H9 (cell line): ENCODE results near the gene CD58. TPM values are rescaled to one million over a fixed set of nuclear protein-coding genes. Genes with fewer than 3 reads are reported as not detected.

Experiments used
- DNase-seq: peaks from one replicate; pipeline ENCODE4 v3.0.0-alpha.2; 2017
- H2AFZ ChIP-seq: one replicate; pipeline ENCODE4 v1.6.1; 2013; ENCODE audit warnings: mild to moderate bottlenecking, low read length, control low read depth, moderate library complexity
- H2AK5ac ChIP-seq: 2 replicates; pipeline ENCODE4 v1.6.1; 2013; ENCODE audit warnings: low read length, control low read depth, mixed read lengths; ENCODE audit not compliant: insufficient read length
- H2BK120ac ChIP-seq: one replicate; pipeline ENCODE4 v1.6.1; 2013; ENCODE audit warnings: low read depth, mild to moderate bottlenecking, low read length, control low read depth, inconsistent platforms; ENCODE audit not compliant: poor library complexity, severe bottlenecking
- H2BK12ac ChIP-seq: 2 replicates; pipeline ENCODE4 v1.6.1; 2013; ENCODE audit warnings: low read length, control low read depth, mixed read lengths, low read depth; ENCODE audit not compliant: insufficient read length
- H2BK15ac ChIP-seq: 2 replicates; pipeline ENCODE4 v1.6.1; 2013; ENCODE audit warnings: low read depth, low read length, control low read depth
- H2BK20ac ChIP-seq: one replicate; pipeline ENCODE4 v1.6.1; 2013; ENCODE audit warnings: low read depth, mild to moderate bottlenecking, low read length, control low read depth, inconsistent platforms; ENCODE audit not compliant: poor library complexity, severe bottlenecking
- H2BK5ac ChIP-seq: 2 replicates; pipeline ENCODE4 v1.6.1; 2013; ENCODE audit warnings: low read length, control low read depth, mixed read lengths; ENCODE audit not compliant: insufficient read length
- H3K14ac ChIP-seq: 2 replicates; pipeline ENCODE4 v1.6.1; 2013; ENCODE audit warnings: low read length, control low read depth; ENCODE audit not compliant: insufficient read depth
- H3K18ac ChIP-seq: 2 replicates; pipeline ENCODE4 v1.6.1; 2013; ENCODE audit warnings: low read depth, mild to moderate bottlenecking, mixed read lengths, low read length, control low read depth; ENCODE audit not compliant: insufficient read length
- H3K23ac ChIP-seq: 2 replicates; pipeline ENCODE4 v1.6.1; 2013; ENCODE audit warnings: low read length, control low read depth, mixed read lengths, low read depth; ENCODE audit not compliant: insufficient read length
- H3K23me2 ChIP-seq: 2 replicates; pipeline ENCODE4 v1.6.1; 2013; ENCODE audit warnings: low read depth, mild to moderate bottlenecking, mixed read lengths, low read length, control low read depth; ENCODE audit not compliant: insufficient read length, poor library complexity, severe bottlenecking
- H3K27ac ChIP-seq: 2 replicates; pipeline ENCODE4 v1.5.1; 2013; ENCODE audit warnings: low read length, control low read depth, mixed read lengths, low read depth; ENCODE audit not compliant: insufficient read length
- H3K27me3 ChIP-seq: 2 replicates; pipeline ENCODE4 v1.6.1; 2013; ENCODE audit warnings: low read length, control low read depth, inconsistent platforms; ENCODE audit not compliant: insufficient read depth
- H3K4ac ChIP-seq: 2 replicates; pipeline ENCODE4 v1.6.1; 2013; ENCODE audit warnings: low read depth, mild to moderate bottlenecking, control low read depth, inconsistent platforms, low read length, moderate library complexity
- H3K4me1 ChIP-seq: 2 replicates; pipeline ENCODE4 v1.6.1; 2013; ENCODE audit warnings: low read length, control low read depth, inconsistent platforms; ENCODE audit not compliant: insufficient read depth
- H3K4me2 ChIP-seq: 2 replicates; pipeline ENCODE4 v1.6.1; 2013; ENCODE audit warnings: low read length, control low read depth, mixed read lengths; ENCODE audit not compliant: insufficient read length, insufficient read depth
- H3K56ac ChIP-seq: 2 replicates; pipeline ENCODE4 v1.6.1; 2013; ENCODE audit warnings: low read depth, mild to moderate bottlenecking, mixed read lengths, low read length, control low read depth; ENCODE audit not compliant: insufficient read length
- H3K79me1 ChIP-seq: 2 replicates; pipeline ENCODE4 v1.6.1; 2013; ENCODE audit warnings: low read depth, mild to moderate bottlenecking, moderate library complexity, low read length, control low read depth, inconsistent platforms; ENCODE audit not compliant: insufficient read depth, poor library complexity, severe bottlenecking
- H3K79me2 ChIP-seq: 2 replicates; pipeline ENCODE4 v1.6.1; 2013; ENCODE audit warnings: low read length, control low read depth, inconsistent platforms; ENCODE audit not compliant: insufficient read depth
- H3K9ac ChIP-seq: 2 replicates; pipeline ENCODE4 v1.6.1; 2013; ENCODE audit warnings: low read length, control low read depth, mixed read lengths; ENCODE audit not compliant: insufficient read length; ENCODE audit errors: extremely low read depth
- H3K9me3 ChIP-seq: one replicate; pipeline ENCODE4 v1.6.1; 2013; ENCODE audit warnings: low read depth, low read length, inconsistent platforms; ENCODE audit not compliant: control insufficient read depth
- H3T11ph ChIP-seq: one replicate; pipeline ENCODE4 v1.6.1; 2013; ENCODE audit warnings: mild to moderate bottlenecking, low read length, control low read depth, inconsistent platforms
- H4K20me1 ChIP-seq: one replicate; pipeline ENCODE4 v1.6.1; 2013; ENCODE audit not compliant: control insufficient read depth, insufficient read length, insufficient read depth
- H4K5ac ChIP-seq: 2 replicates; pipeline ENCODE4 v1.6.1; 2013; ENCODE audit warnings: low read depth, mild to moderate bottlenecking, mixed read lengths, low read length, control low read depth; ENCODE audit not compliant: insufficient read length
- H4K8ac ChIP-seq: replicated peaks from 2 replicates; pipeline ENCODE4 v1.6.1; 2013; ENCODE audit warnings: low read length, control low read depth, mixed read lengths, low read depth; ENCODE audit not compliant: insufficient read length
- H4K91ac ChIP-seq: 2 replicates; pipeline ENCODE4 v1.6.1; 2013; ENCODE audit warnings: low read depth, mild to moderate bottlenecking, moderate library complexity, mixed read lengths, low read length, control low read depth; ENCODE audit not compliant: insufficient read length
- H3K27ac Mint-ChIP-seq, 3 experiments: 2 replicates in 2 of 3; 3 replicates in 1 of 3; pipeline ENCODE4 v1.8.0; 2020 to 2021; ENCODE audit warnings: mixed read lengths in 3 of 3, mild to moderate bottlenecking in 1 of 3, moderate library complexity in 1 of 3
- H3K27me3 Mint-ChIP-seq: 2 replicates; pipeline ENCODE4 v1.8.0; 2021; ENCODE audit warnings: low read depth, mild to moderate bottlenecking, moderate library complexity, mixed read lengths
- H3K36me3 Mint-ChIP-seq, 3 experiments: 2 replicates in 2 of 3; 3 replicates in 1 of 3; pipeline ENCODE4 v1.8.0; 2020 to 2021; ENCODE audit warnings: low read depth in 3 of 3, mixed read lengths in 3 of 3; ENCODE audit not compliant: insufficient read depth in 1 of 3
- H3K4me1 Mint-ChIP-seq, 2 experiments: 2 replicates each; pipeline ENCODE4 v1.8.0; 2020; ENCODE audit warnings: mixed read lengths in 2 of 2
- H3K4me3 Mint-ChIP-seq, 2 experiments: 2 replicates in 1 of 2; 3 replicates in 1 of 2; pipeline ENCODE4 v1.8.0; 2020 to 2021; ENCODE audit warnings: mild to moderate bottlenecking in 2 of 2, mixed read lengths in 2 of 2, moderate library complexity in 1 of 2
- H3K9me3 Mint-ChIP-seq, 2 experiments: 2 replicates in 1 of 2; 3 replicates in 1 of 2; pipeline ENCODE4 v1.8.0; 2020; ENCODE audit warnings: mild to moderate bottlenecking in 2 of 2, mixed read lengths in 2 of 2, moderate library complexity in 1 of 2
- CTCF ChIP-seq: fragments of 200-600 bp; sonication (generic); conservative IDR thresholded peaks from 3 replicates; pipeline ENCODE4 v1.8.0; 2021; ENCODE audit warnings: antibody characterized with exemption, mild to moderate bottlenecking
- WGBS: extraction: QIAGEN DNeasy Blood & Tissue Kit; methylation state at CpG from one replicate; pipeline ENCODE4 v1.1.7; 2013; ENCODE audit warnings: missing lambda C conversion rate, low lambda C conversion rate, mixed read lengths; ENCODE audit not compliant: insufficient read length; ENCODE audit errors: extremely low coverage; 5-methylcytosine and 5-hydroxymethylcytosine counted together
- total RNA-seq: library from RNA; stranded (reverse); gene quantifications from 2 replicates; pipeline ENCODE4 v1.2.1, GENCODE V29; 2021

The CD58 gene
- total RNA-seq, 1 experiment from 2014 or later: 4.3 TPM

- H3K27me3 Mint-ChIP-seq: no peaks in the 10 kb centered on the region
- no peaks in the 10 kb centered on the region for H3K4me1 Mint-ChIP-seq
- Histone ChIP-seq H3K23ac (no peak overlapping the region), H2BK120ac (no peak overlapping the region), H4K8ac (no peak overlapping the region), H2AFZ (no peak overlapping the region), H3K18ac (no peak overlapping the region), H3K56ac (no peak overlapping the region), H3T11ph (no peak overlapping the region), H3K4me2 (no peak overlapping the region), H3K9ac (no peak overlapping the region), H3K9me3 (no peaks in the 10 kb centered on the region), H3K23me2 (no peaks in the 10 kb centered on the region), H3K4ac (no peak overlapping the region), H3K14ac (no peak overlapping the region), H4K20me1 (no peaks in the 10 kb centered on the region), H2BK5ac (no peak overlapping the region), H3K4me1 (no peaks in the 10 kb centered on the region), H3K79me1 (no peaks in the 10 kb centered on the region), H3K79me2 (no peaks in the 10 kb centered on the region), H2AK5ac (no peak overlapping the region), H3K27me3 (no peaks in the 10 kb centered on the region), H2BK12ac (no peak overlapping the region), H2BK15ac (no peak overlapping the region), H4K91ac (no peak overlapping the region), H4K5ac (no peak overlapping the region), H3K27ac (no peak overlapping the region), H2BK20ac (no peak overlapping the region)
- peaks cover 0 to 3% (median 2%) of the 10 kb centered on the region in 3 experiments; a peak in 4 of 7 replicates for H3K36me3 Mint-ChIP-seq
- H3K9me3 Mint-ChIP-seq: no peaks in the 10 kb centered on the region
- no peak overlapping the region for H3K4me3 Mint-ChIP-seq
- no peak for TF ChIP-seq CTCF
- no peak overlapping the region for H3K27ac Mint-ChIP-seq
- WGBS: no CpG with 5 or more reads among the region's 4 CpGs
- no peak for DNase-seq
Measured at GRCh38 chr1:116546354-116546977, 24.4 kb downstream of the CD58 start.
